Right ventricle myocardium inferior (tissue), 1 donor: ENCODE results near the gene SYMPK. TPM values are rescaled to one million over a fixed set of nuclear protein-coding genes. Genes with fewer than 3 reads are reported as not detected.
"Not testable (repeated sequence)": the region's sequence is repeated elsewhere in the genome, so short reads cannot be mapped to it uniquely, and the experiment has no call there.

Source experiments
- ATAC-seq: fragments of 200-7000 bp; cut with Tn5 transposase; one replicate; pipeline ENCODE4 v1.9.1; 2020; ENCODE audit warnings: mild to moderate bottlenecking, moderate library complexity
- DNase-seq: peaks from one replicate; pipeline ENCODE4 v3.0.0; 2021; ENCODE audit errors: missing footprints
- intact Hi-C: fragments of 100-400 bp; cut with DNase I; formaldehyde crosslinking; loops from one replicate; pipeline ENCODE4 v1.11.0; 2022
- total RNA-seq: library from RNA; stranded (reverse); fragmentation: NEBNext Ultra II Directional; extraction: Animal tissue kit (Norgen Biotek cat#: 25700); gene quantifications from one replicate; pipeline ENCODE4 v1.2.1, GENCODE V29; 2021
- donor health status: DM: no; HTN: yes; CAD: no; lungs with severe emphysema.

The SYMPK gene
- total RNA-seq, 1 donor from 2014 or later, result 29.9 TPM

GRCh38 chr19:45876411-45877197 is 13.7 kb upstream of the SYMPK start:
- no peak for DNase-seq
- ATAC-seq, result peak; percentile 33
- intact Hi-C loops, result no loop called here

GRCh38 chr19:45876161-45876410 is 13.1 kb upstream of the SYMPK start:
- DNase-seq (no peak), ATAC-seq (no peak)
- intact Hi-C loops, result no loop called here

- DNase-seq, result no peak
- intact Hi-C loops, result no loop called here
- no peak for ATAC-seq
Measured at GRCh38 chr19:45874620-45874966, 11.6 kb upstream of the SYMPK start.

GRCh38 chr19:45873219-45873772 is 10.3 kb upstream of the SYMPK start:
- no peak for DNase-seq
- no peak for ATAC-seq
- intact Hi-C loops, result no loop called here

GRCh38 chr19:45872095-45872919 is 9.4 kb upstream of the SYMPK start:
- intact Hi-C loops, result no loop called here
- ATAC-seq (no peak), DNase-seq (no peak)

GRCh38 chr19:45870798-45871197 is 7.9 kb upstream of the SYMPK start:
- intact Hi-C loops, result no loop called here
- no peak for ATAC-seq
- no peak for DNase-seq

- intact Hi-C loops, DNase-seq, ATAC-seq: not testable (repeated sequence)
Measured at GRCh38 chr19:45867241-45867640, 4.3 kb upstream of the SYMPK start.

GRCh38 chr19:45866400-45867176 is 3.6 kb upstream of the SYMPK start:
- ATAC-seq, result no peak
- intact Hi-C loops, result no loop called here
- no peak for DNase-seq

GRCh38 chr19:45865269-45865948 is 2.5 kb upstream of the SYMPK start:
- intact Hi-C loops, result no loop called here
- no peak for DNase-seq

GRCh38 chr19:45864629-45865082 is 1.7 kb upstream of the SYMPK start:
- ATAC-seq, result no peak
- intact Hi-C loops, result loop anchor here (5.0 kb wide), 1 partner anchor 92 kb away; no protein-coding TSS in a partner anchor
- no peak for DNase-seq

More at GRCh38 chr19:45865269-45865948, 2.5 kb upstream of the SYMPK start:
- ATAC-seq, result no peak

GRCh38 chr19:45863840-45864628 is 1.1 kb upstream of the SYMPK start, which contains the start of gene FOXA3:
FOXA3 (plus strand) TSS chr19:45864326; CDS start chr19:45864457, 131 bp downstream.
- ATAC-seq (peak; percentile 18), DNase-seq (peak; percentile 74)
- intact Hi-C loops, result loop anchor here (1.0 to 5.0 kb wide), 3 partner anchors 23 to 92 kb away; partner anchors contain the start of genes IRF2BP1 and MYPOP

- intact Hi-C loops, result loop anchor here (1.0 to 5.0 kb wide), 3 partner anchors 23 to 91 kb away; partner anchors contain the start of genes IRF2BP1 and MYPOP
- DNase-seq (no peak), ATAC-seq (no peak)
Measured at GRCh38 chr19:45863335-45863839, 440 bp upstream of the SYMPK start.

- DNase-seq, result no peak
- no peak for ATAC-seq
- intact Hi-C loops, result loop anchor here (2.0 to 5.0 kb wide), 2 partner anchors 25 to 90 kb away; partner anchors contain the start of gene IRF2BP1
Measured at GRCh38 chr19:45862271-45862563, 730 bp downstream of the SYMPK start.

GRCh38 chr19:45860359-45861259 is 2.3 kb downstream of the SYMPK start:
- no peak for ATAC-seq
- intact Hi-C loops, result loop anchor here (5.0 kb wide), 1 partner anchor 88 kb away; no protein-coding TSS in a partner anchor
- DNase-seq, result no peak

GRCh38 chr19:45854167-45854778 is 8.7 kb downstream of the SYMPK start:
- no peak for DNase-seq
- intact Hi-C loops, result no loop called here
- no peak for ATAC-seq

GRCh38 chr19:45852983-45853382 is 10.0 kb downstream of the SYMPK start:
- intact Hi-C loops, result no loop called here
- ATAC-seq (no peak), DNase-seq (no peak)
